H1 (cell line): Measurements from ENCODE around the gene COL8A1. TPM values are rescaled to one million over a fixed set of nuclear protein-coding genes. Genes with fewer than 3 reads are reported as not detected.

Source experiments
- CTCF ChIA-PET: fragments of 300-600 bp; sonication (Branson Sonifier 250); formaldehyde crosslinking; loops from one replicate; lab custom pipeline; 2021; ENCODE audit not compliant: partially characterized antibody; lab: Charles Lee
- POLR2A ChIA-PET: fragments of 300-600 bp; sonication (Branson Sonifier 250); formaldehyde crosslinking; loops from one replicate; lab custom pipeline; 2021; ENCODE audit warnings: inconsistent platforms; ENCODE audit not compliant: partially characterized antibody; lab: Charles Lee
- DNase-seq, 2 experiments: peaks; one replicate each; pipeline versions ENCODE4 v3.0.0 to v3.0.0-alpha.2; 2010 to 2022; ENCODE audit warnings: low spot score in 2 of 2, low read depth in 1 of 2, mixed read lengths in 1 of 2
- FAIRE-seq: peaks from 2 replicates; lab custom pipeline; 2011; peaks lifted over from hg19 to GRCh38; lab: Jason Lieb, UNC
- H2AFZ ChIP-seq: 2 replicates; pipeline ENCODE4 v1.8.1; 2012; ENCODE audit warnings: low read length, inconsistent platforms
- H2AK5ac ChIP-seq: 2 replicates; pipeline ENCODE4 v1.6.1; 2013; ENCODE audit warnings: low read depth, low read length
- H2BK120ac ChIP-seq: replicated peaks from 2 replicates; pipeline ENCODE3; 2013; ENCODE audit warnings: low read depth, low read length, inconsistent platforms
- H2BK12ac ChIP-seq: 2 replicates; pipeline ENCODE4 v1.6.1; 2013; ENCODE audit warnings: low read depth, low read length
- H2BK15ac ChIP-seq: 2 replicates; pipeline ENCODE4 v1.6.1; 2013; ENCODE audit warnings: low read length
- H2BK20ac ChIP-seq: 2 replicates; pipeline ENCODE4 v1.6.1; 2013; ENCODE audit warnings: low read length
- H2BK5ac ChIP-seq: 2 replicates; pipeline ENCODE4 v1.6.1; 2013; ENCODE audit warnings: low read depth, low read length
- H3K14ac ChIP-seq: 2 replicates; pipeline ENCODE4 v1.6.1; 2013; ENCODE audit warnings: inconsistent platforms; ENCODE audit not compliant: insufficient read length
- H3K18ac ChIP-seq: 2 replicates; pipeline ENCODE4 v1.6.1; 2013; ENCODE audit warnings: low read length; ENCODE audit errors: extremely low read depth
- H3K23ac ChIP-seq: 2 replicates; pipeline ENCODE4 v1.6.1; 2013; ENCODE audit warnings: inconsistent platforms; ENCODE audit not compliant: insufficient read length
- H3K23me2 ChIP-seq: 2 replicates; pipeline ENCODE4 v1.6.1; 2013; ENCODE audit warnings: low read depth, low read length
- H3K27ac ChIP-seq: 2 replicates; pipeline ENCODE4 v1.6.1; 2011; ENCODE audit warnings: low read depth, low read length, inconsistent platforms
- H3K27me3 ChIP-seq, 4 experiments: replicated peaks in 1 of 4; 1 replicate in 1 of 4; 2 replicates in 3 of 4; pipeline versions ENCODE4 v1.6.1 to v1.8.1; 2011 to 2013; ENCODE audit warnings: low read length in 3 of 4, mild to moderate bottlenecking in 3 of 4, inconsistent platforms in 2 of 4, mixed read lengths in 2 of 4, moderate library complexity in 1 of 4; ENCODE audit not compliant: control insufficient read depth in 3 of 4, insufficient read depth in 3 of 4; ENCODE audit errors: extremely low read depth in 1 of 4
- H3K36me3 ChIP-seq, 4 experiments: 2 replicates each; pipeline versions ENCODE4 v1.6.1 to v1.8.1; 2011 to 2013; ENCODE audit warnings: mild to moderate bottlenecking in 4 of 4, low read length in 3 of 4, moderate library complexity in 2 of 4, control low read depth in 1 of 4, inconsistent platforms in 1 of 4; ENCODE audit not compliant: insufficient read depth in 4 of 4, control insufficient read depth in 2 of 4
- H3K4ac ChIP-seq: replicated peaks from 2 replicates; pipeline ENCODE3; 2013; ENCODE audit warnings: low read length, low read depth, mixed read lengths, inconsistent platforms; ENCODE audit not compliant: insufficient read length
- H3K4me1 ChIP-seq, 4 experiments: replicated peaks in 1 of 4; 1 replicate in 1 of 4; 2 replicates in 3 of 4; pipeline versions ENCODE4 v1.6.1 to v1.8.1; 2011 to 2013; ENCODE audit warnings: low read length in 3 of 4, inconsistent platforms in 2 of 4, mixed read lengths in 1 of 4; ENCODE audit not compliant: insufficient read depth in 4 of 4, control insufficient read depth in 3 of 4
- H3K4me2 ChIP-seq, 2 experiments: 2 replicates each; pipeline versions ENCODE4 v1.6.1 to v1.8.1; 2011 to 2013; ENCODE audit warnings: low read depth in 2 of 2, low read length in 2 of 2, control low read depth in 1 of 2, inconsistent platforms in 1 of 2, mild to moderate bottlenecking in 1 of 2; ENCODE audit not compliant: insufficient read depth in 1 of 2
- H3K4me3 ChIP-seq, 4 experiments: fragments of 200-600, 300-600 bp in 1 of 4; sonication (generic), shearing (Covaris generic), sonication (Bioruptor Twin) in 1 of 4; 2 replicates each; pipeline versions ENCODE4 v1.5.1 to v1.8.1; 2011 to 2016; ENCODE audit warnings: low read length in 4 of 4, low read depth in 3 of 4, control low read depth in 2 of 4, inconsistent platforms in 2 of 4, mild to moderate bottlenecking in 2 of 4, mixed read lengths in 1 of 4, moderate library complexity in 1 of 4; ENCODE audit not compliant: insufficient read depth in 2 of 4; ENCODE audit errors: extremely low read depth in 1 of 4
- H3K56ac ChIP-seq: replicated peaks from 2 replicates; pipeline ENCODE3; 2013; ENCODE audit warnings: low read depth, mild to moderate bottlenecking, mixed read lengths, low read length, inconsistent platforms; ENCODE audit not compliant: insufficient read length
- H3K79me1 ChIP-seq: 2 replicates; pipeline ENCODE4 v1.6.1; 2013; ENCODE audit warnings: low read depth, low read length, control low read depth
- H3K79me2 ChIP-seq, 2 experiments: 2 replicates each; pipeline versions ENCODE4 v1.6.1 to v1.8.1; 2012 to 2013; ENCODE audit warnings: low read length in 2 of 2, mild to moderate bottlenecking in 2 of 2, inconsistent platforms in 1 of 2; ENCODE audit not compliant: insufficient read depth in 2 of 2, control insufficient read depth in 1 of 2
- H3K9ac ChIP-seq, 4 experiments: replicated peaks in 1 of 4; 1 replicate in 1 of 4; 2 replicates in 3 of 4; pipeline versions ENCODE4 v1.6.1 to v1.8.1; 2011 to 2013; ENCODE audit warnings: low read depth in 3 of 4, low read length in 3 of 4, control low read depth in 2 of 4, mild to moderate bottlenecking in 2 of 4, moderate library complexity in 2 of 4, inconsistent platforms in 1 of 4; ENCODE audit errors: extremely low read depth in 1 of 4
- H3K9me3 ChIP-seq, 2 experiments: 2 replicates each; pipeline versions ENCODE4 v1.6.1 to v1.8.1; 2012 to 2013; ENCODE audit warnings: mild to moderate bottlenecking in 2 of 2, moderate library complexity in 2 of 2, control low read depth in 1 of 2, inconsistent platforms in 1 of 2, low read depth in 1 of 2, low read length in 1 of 2, mixed read lengths in 1 of 2; ENCODE audit not compliant: insufficient read depth in 2 of 2
- H4K20me1 ChIP-seq, 2 experiments: replicated peaks in 1 of 2; 2 replicates each; pipeline versions ENCODE3 to v1.8.1; 2011 to 2013; ENCODE audit warnings: inconsistent platforms in 2 of 2, low read length in 2 of 2, mild to moderate bottlenecking in 1 of 2; ENCODE audit not compliant: insufficient read depth in 2 of 2, control insufficient read depth in 1 of 2
- H4K5ac ChIP-seq: 2 replicates; pipeline ENCODE4 v1.6.1; 2013; ENCODE audit warnings: low read length, low read depth, mixed read lengths, inconsistent platforms; ENCODE audit not compliant: insufficient read length
- H4K8ac ChIP-seq: 2 replicates; pipeline ENCODE4 v1.8.0; 2013; ENCODE audit warnings: mild to moderate bottlenecking, moderate library complexity, low read length, inconsistent platforms; ENCODE audit not compliant: insufficient read depth; ENCODE audit errors: extremely low read depth
- H4K91ac ChIP-seq: replicated peaks from 2 replicates; pipeline ENCODE3; 2013; ENCODE audit warnings: low read length, mixed read lengths, inconsistent platforms; ENCODE audit not compliant: insufficient read length
- CHD1 ChIP-seq: IDR thresholded peaks from 2 replicates; pipeline ENCODE4 v1.6.1; 2012; ENCODE audit warnings: low read depth, low read length, improper control_type of control experiment
- CTBP2 ChIP-seq: IDR thresholded peaks from 2 replicates; pipeline ENCODE4 v1.7.0; 2011; ENCODE audit warnings: borderline replicate concordance, mild to moderate bottlenecking, moderate library complexity, mixed read lengths, low read length; ENCODE audit not compliant: insufficient read depth, insufficient read length
- EGR1 ChIP-seq: IDR thresholded peaks from 2 replicates; pipeline ENCODE4 v1.6.1; 2011; ENCODE audit warnings: low read depth, low read length, borderline replicate concordance
- SIN3A ChIP-seq, 2 experiments: IDR thresholded peaks in 1 of 2; conservative IDR thresholded peaks in 1 of 2; 2 replicates each; pipeline ENCODE4 v1.6.1; 2011 to 2012; ENCODE audit warnings: low read length in 2 of 2, improper control_type of control experiment in 1 of 2, low read depth in 1 of 2, mild to moderate bottlenecking in 1 of 2
- WGBS, 2 experiments: shearing (Covaris generic) in 1 of 2; methylation state at CpG; one replicate each; pipeline versions ENCODE4 v1.1.6 to v1.1.7; 2013 to 2015; ENCODE audit warnings: low lambda C conversion rate in 2 of 2, mixed read lengths in 2 of 2, inconsistent platforms in 1 of 2, low coverage in 1 of 2, missing lambda C conversion rate in 1 of 2; ENCODE audit not compliant: insufficient replicate concordance in 2 of 2, insufficient coverage in 1 of 2, insufficient read length in 1 of 2; ENCODE audit errors: extremely low coverage in 1 of 2, missing lambda C conversion rate in 1 of 2; 5-methylcytosine and 5-hydroxymethylcytosine counted together
- polyA plus RNA-seq, 7 experiments: library from polyadenylated mRNA; depleted of rRNA in 3 of 7; stranded (reverse) in 5 of 7; unstranded in 2 of 7; fragments of >200 nt in 5 of 7; fragments of 200-250 nt in 2 of 7; gene quantifications; 1 replicate in 5 of 7; 2 replicates in 1 of 7; 4 replicates in 1 of 7; pipeline versions ENCODE4 v1.2.1 to v1.2.3, GENCODE V29; 2011 to 2013; ENCODE audit warnings: missing spikeins in 2 of 7, mixed read lengths in 2 of 7
- total RNA-seq: library from RNA; stranded (reverse); fragmentation: NEBNext Ultra II Directional; extraction: Animal tissue kit (Norgen Biotek cat#: 25700); gene quantifications from 2 replicates; pipeline ENCODE4 v1.2.1, GENCODE V29; 2021
- TF ChIP-seq, protein P1 (sequence below): IDR thresholded peaks from 2 replicates; pipeline ENCODE4 v1.6.1; 2012; ENCODE audit warnings: low read length, inconsistent platforms

Gene COL8A1
- total and polyA plus RNA-seq, 2 of the 8 experiments (the other 6 are each of a cell fraction or from before 2014, with no cell fraction given) = 0.21 to 1.2 TPM

DNA sequence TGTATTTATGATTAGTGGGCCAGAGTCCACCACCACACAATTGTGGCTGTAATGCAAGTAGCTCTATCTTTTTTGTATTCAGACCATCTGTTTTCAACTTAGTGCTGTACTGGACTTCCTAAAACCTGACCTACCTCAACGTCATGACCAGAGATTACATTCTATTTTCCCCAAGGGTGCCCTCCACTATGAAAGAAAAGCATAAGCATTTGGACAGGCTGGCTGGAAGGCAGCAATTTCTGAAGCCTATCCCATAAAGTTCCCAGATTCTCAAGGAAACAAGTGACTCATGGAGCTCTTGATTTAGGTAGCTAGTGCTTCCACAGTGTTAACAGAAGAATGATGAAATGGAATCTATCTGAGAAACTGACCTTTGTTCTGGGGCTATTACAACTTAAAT lies 75.8 kb downstream of the COL8A1 start:
- H3K36me3 ChIP-seq = no peaks in the 10 kb centered on the region
- H3K79me1 ChIP-seq = no peaks in the 10 kb centered on the region
- H2BK120ac ChIP-seq = no peak overlapping the region
- no peaks in the 10 kb centered on the region for H3K27me3 ChIP-seq
- H4K91ac ChIP-seq = no peak overlapping the region
- H3K4me1 ChIP-seq = 0 out of 7 replicates have a peak, but pooled peaks cover 0 to 5% (median 2%) of the 10 kb centered on the region in 4 experiments
- H3K9me3 ChIP-seq = no peaks in the 10 kb centered on the region
- POLR2A ChIA-PET = no interaction called here
- no peak overlapping the region for H3K18ac ChIP-seq
- TF ChIP-seq CTBP2 (no peak), SIN3A (conservative IDR thresholded peaks at IDR 0.05 in 1 of 2, IDR thresholded peaks at IDR 0.05 in 1 of 2; ENCODE audit: low read depth in 1 of 2, low read length in 2 of 2) (no peak), EGR1 (no peak), CHD1 (no peak)
- TF ChIP-seq, protein P1, sequence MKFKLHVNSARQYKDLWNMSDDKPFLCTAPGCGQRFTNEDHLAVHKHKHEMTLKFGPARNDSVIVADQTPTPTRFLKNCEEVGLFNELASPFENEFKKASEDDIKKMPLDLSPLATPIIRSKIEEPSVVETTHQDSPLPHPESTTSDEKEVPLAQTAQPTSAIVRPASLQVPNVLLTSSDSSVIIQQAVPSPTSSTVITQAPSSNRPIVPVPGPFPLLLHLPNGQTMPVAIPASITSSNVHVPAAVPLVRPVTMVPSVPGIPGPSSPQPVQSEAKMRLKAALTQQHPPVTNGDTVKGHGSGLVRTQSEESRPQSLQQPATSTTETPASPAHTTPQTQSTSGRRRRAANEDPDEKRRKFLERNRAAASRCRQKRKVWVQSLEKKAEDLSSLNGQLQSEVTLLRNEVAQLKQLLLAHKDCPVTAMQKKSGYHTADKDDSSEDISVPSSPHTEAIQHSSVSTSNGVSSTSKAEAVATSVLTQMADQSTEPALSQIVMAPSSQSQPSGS = no peak
- TF ChIP-seq, all 59 proteins: peak for 0
- CTCF ChIA-PET = interaction anchor here (1.3 to 2.4 kb wide), 4 partner anchors 7 to 215 kb away, joined by 3 to 6 read pairs (median 4); no protein-coding TSS in a partner anchor
- H3K4me3 ChIP-seq = no peak overlapping the region
- no peak overlapping the region for H4K8ac ChIP-seq
- no peak overlapping the region for H2BK12ac ChIP-seq
- no peaks in the 10 kb centered on the region for H3K79me2 ChIP-seq
- FAIRE-seq (no peak), DNase-seq (no peak)
- no peak overlapping the region for H2AK5ac ChIP-seq
- H4K5ac ChIP-seq = no peak overlapping the region
- no peak overlapping the region for H3K23ac ChIP-seq
- H2BK15ac ChIP-seq = no peak overlapping the region
- no peak overlapping the region for H2AFZ ChIP-seq
- no peak overlapping the region for H3K27ac ChIP-seq
- no peak overlapping the region for H3K14ac ChIP-seq
- H3K23me2 ChIP-seq = no peaks in the 10 kb centered on the region
- no peak overlapping the region for H2BK20ac ChIP-seq
- no peak overlapping the region for H3K56ac ChIP-seq
- H4K20me1 ChIP-seq = no peaks in the 10 kb centered on the region
- 90% methylated on average over 1 of the region's 1 CpG; no CpG with 5 or more reads in 1 of the 2 experiments for WGBS, 2 experiments
- no peak overlapping the region for H3K4me2 ChIP-seq
- H3K4ac ChIP-seq = no peak overlapping the region
- H3K9ac ChIP-seq = no peak overlapping the region
- no peak overlapping the region for H2BK5ac ChIP-seq
